OCI-LY3 (cell line): ENCODE results near the gene LCOR.

Experiments used
- EZH2phosphoT487 ChIP-seq: fragments of 200-600 bp; shearing (Covaris generic); IDR thresholded peaks from 2 replicates; pipeline ENCODE4 v1.6.1; 2018; ENCODE audit warnings: antibody characterized with exemption, mixed run types, low read depth
- TF ChIP-seq, protein P1 (sequence below): fragments of 200-600, 300-600 bp; sonication (generic); IDR thresholded peaks from 2 replicates; pipeline ENCODE4 v1.5.1; 2014; ENCODE audit warnings: antibody characterized with exemption, low read length, low read depth

DNA sequence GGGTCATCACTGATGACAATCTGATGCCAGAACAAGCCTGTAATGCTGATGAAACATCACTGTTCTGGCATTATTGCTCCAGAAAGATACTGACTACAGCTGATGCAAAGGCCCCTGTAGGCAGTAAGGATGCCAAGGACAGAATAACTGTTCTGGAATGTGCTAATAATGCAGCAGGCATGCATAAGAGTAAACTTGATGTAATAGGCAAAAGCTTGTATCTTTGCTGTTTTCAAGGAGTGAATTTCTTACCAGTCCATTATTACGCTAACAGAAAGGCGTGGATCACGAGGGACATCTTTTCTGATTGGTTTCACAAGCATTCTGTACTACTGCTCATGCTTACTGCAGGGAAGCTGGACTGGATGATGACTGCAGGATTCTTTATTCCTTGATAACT is 18.7 kb downstream of the LCOR start:
- TF ChIP-seq, protein P1, sequence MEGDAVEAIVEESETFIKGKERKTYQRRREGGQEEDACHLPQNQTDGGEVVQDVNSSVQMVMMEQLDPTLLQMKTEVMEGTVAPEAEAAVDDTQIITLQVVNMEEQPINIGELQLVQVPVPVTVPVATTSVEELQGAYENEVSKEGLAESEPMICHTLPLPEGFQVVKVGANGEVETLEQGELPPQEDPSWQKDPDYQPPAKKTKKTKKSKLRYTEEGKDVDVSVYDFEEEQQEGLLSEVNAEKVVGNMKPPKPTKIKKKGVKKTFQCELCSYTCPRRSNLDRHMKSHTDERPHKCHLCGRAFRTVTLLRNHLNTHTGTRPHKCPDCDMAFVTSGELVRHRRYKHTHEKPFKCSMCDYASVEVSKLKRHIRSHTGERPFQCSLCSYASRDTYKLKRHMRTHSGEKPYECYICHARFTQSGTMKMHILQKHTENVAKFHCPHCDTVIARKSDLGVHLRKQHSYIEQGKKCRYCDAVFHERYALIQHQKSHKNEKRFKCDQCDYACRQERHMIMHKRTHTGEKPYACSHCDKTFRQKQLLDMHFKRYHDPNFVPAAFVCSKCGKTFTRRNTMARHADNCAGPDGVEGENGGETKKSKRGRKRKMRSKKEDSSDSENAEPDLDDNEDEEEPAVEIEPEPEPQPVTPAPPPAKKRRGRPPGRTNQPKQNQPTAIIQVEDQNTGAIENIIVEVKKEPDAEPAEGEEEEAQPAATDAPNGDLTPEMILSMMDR: no peak
- no peak for TF ChIP-seq EZH2phosphoT487
